Activated naive CD4-positive, alpha-beta T cell treated with anti-CD3 and anti-CD28 coated beads, Interleukin-2, amount 50 U/mL, for 72 hours (primary cell): ENCODE measurements around the gene POP4. TPM values are rescaled to one million over a fixed set of nuclear protein-coding genes. Genes with fewer than 3 reads are reported as not detected.
A peak's percentile ranks its signal among the peaks of the same experiment; 100 is the strongest.

Source experiments
- ATAC-seq, 2 donors: fragments of 150-1000 bp; cut with Tn5 transposase; 2 replicates each; pipeline ENCODE4 v1.10.0; 2021; ENCODE audit warnings: mild to moderate bottlenecking in 2 of 2, moderate library complexity in 2 of 2
- DNase-seq, 2 donors: peaks; one replicate each; pipeline ENCODE4 v3.0.0; 2021 to 2022; ENCODE audit warnings: low spot score in 2 of 2
- H3K27ac Mint-ChIP-seq, 2 donors: one replicate each; pipeline ENCODE4 v1.8.0; 2022; ENCODE audit warnings: mild to moderate bottlenecking in 2 of 2, mixed read lengths in 2 of 2
- H3K36me3 Mint-ChIP-seq, 2 donors: one replicate each; pipeline ENCODE4 v1.8.0; 2022; ENCODE audit warnings: mixed read lengths in 2 of 2
- H3K9me3 Mint-ChIP-seq, 2 donors: one replicate each; pipeline ENCODE4 v1.8.0; 2022; ENCODE audit warnings: mixed read lengths in 2 of 2
- total RNA-seq, 2 donors: library from RNA; stranded (reverse); gene quantifications; one replicate each; pipeline ENCODE4 v1.2.3, GENCODE V29; 2022

The POP4 gene
- total RNA-seq, 2 donors from 2014 or later = 83.7 to 90.7 TPM

- ATAC-seq (no peak), DNase-seq (no peak)
- no peak overlapping the region for H3K27ac Mint-ChIP-seq
- H3K36me3 Mint-ChIP-seq = no peaks in the 10 kb centered on the region
- no peaks in the 10 kb centered on the region for H3K9me3 Mint-ChIP-seq
Observed at GRCh38 chr19:29571181-29571580, 34.9 kb upstream of the POP4 start.

- H3K36me3 Mint-ChIP-seq = no peaks in the 10 kb centered on the region
- no peak for ATAC-seq
- no peak for DNase-seq
- H3K9me3 Mint-ChIP-seq = no peaks in the 10 kb centered on the region
- H3K27ac Mint-ChIP-seq = no peak overlapping the region
Observed at GRCh38 chr19:29573486-29573885, 32.6 kb upstream of the POP4 start.

GRCh38 chr19:29574510-29574909 is 31.6 kb upstream of the POP4 start:
- Mint-ChIP-seq H3K27ac (no peak overlapping the region), H3K9me3 (no peaks in the 10 kb centered on the region), H3K36me3 (no peaks in the 10 kb centered on the region)
- DNase-seq (no peak), ATAC-seq (no peak)

- H3K27ac Mint-ChIP-seq = peak overlapping the region in 1 of 2 donors; percentile 64
- peak; percentile 60 to 72 for ATAC-seq
- peaks cover 9% of the 10 kb centered on the region in 2 donors for H3K36me3 Mint-ChIP-seq
- H3K9me3 Mint-ChIP-seq = peaks cover 0 to 4% of the 10 kb centered on the region in 2 donors
- DNase-seq = no peak
Observed at GRCh38 chr19:29576046-29576606, 30.0 kb upstream of the POP4 start.

GRCh38 chr19:29576761-29577648 is 29.1 kb upstream of the POP4 start:
- H3K9me3 Mint-ChIP-seq = peaks cover 0 to 9% of the 10 kb centered on the region in 2 donors
- DNase-seq (no peak), ATAC-seq (peak; percentile 92 to 98)
- H3K36me3 Mint-ChIP-seq = peaks cover 13 to 15% of the 10 kb centered on the region in 2 donors
- peak overlapping the region in 1 of 2 donors; percentile 23 for H3K27ac Mint-ChIP-seq

GRCh38 chr19:29577649-29577963 is 28.5 kb upstream of the POP4 start:
- no peak for DNase-seq
- H3K36me3 Mint-ChIP-seq = peaks cover 13 to 15% of the 10 kb centered on the region in 2 donors
- no peak for ATAC-seq
- peaks cover 0 to 9% of the 10 kb centered on the region in 2 donors for H3K9me3 Mint-ChIP-seq
- peak overlapping the region in 1 of 2 donors; percentile 23 for H3K27ac Mint-ChIP-seq

GRCh38 chr19:29578349-29578748 is 27.7 kb upstream of the POP4 start:
- Mint-ChIP-seq H3K27ac (no peak overlapping the region), H3K9me3 (peaks cover 0 to 9% of the 10 kb centered on the region in 2 donors), H3K36me3 (peaks cover 13 to 15% of the 10 kb centered on the region in 2 donors)
- ATAC-seq = no peak
- DNase-seq = no peak

GRCh38 chr19:29579308-29579910 is 26.7 kb upstream of the POP4 start:
- DNase-seq = no peak
- Mint-ChIP-seq H3K9me3 (peaks cover 0 to 9% of the 10 kb centered on the region in 2 donors), H3K36me3 (peaks cover 13 to 15% of the 10 kb centered on the region in 2 donors), H3K27ac (peak overlapping the region in 1 of 2 donors; percentile 38)
- no peak for ATAC-seq

- Mint-ChIP-seq H3K9me3 (peaks cover 0 to 9% of the 10 kb centered on the region in 2 donors), H3K27ac (no peak overlapping the region), H3K36me3 (peaks cover 13 to 15% of the 10 kb centered on the region in 2 donors)
- DNase-seq (no peak), ATAC-seq (no peak)
Observed at GRCh38 chr19:29581398-29581797, 24.7 kb upstream of the POP4 start.

- DNase-seq (peak in 1 of 2 donors; percentile 46), ATAC-seq (peak in 1 of 2 donors; percentile 75)
- peaks cover 0 to 9% of the 10 kb centered on the region in 2 donors for H3K9me3 Mint-ChIP-seq
- peaks cover 13 to 15% of the 10 kb centered on the region in 2 donors for H3K36me3 Mint-ChIP-seq
- H3K27ac Mint-ChIP-seq = peak overlapping the region in 1 of 2 donors; percentile 88
Observed at GRCh38 chr19:29583196-29583999, 22.7 kb upstream of the POP4 start.

GRCh38 chr19:29586401-29586800 is 19.7 kb upstream of the POP4 start:
- DNase-seq = no peak
- ATAC-seq = no peak
- peaks cover 3 to 16% of the 10 kb centered on the region in 2 donors for H3K9me3 Mint-ChIP-seq
- peak overlapping the region; percentile 26 to 59 for H3K27ac Mint-ChIP-seq
- peaks cover 16 to 18% of the 10 kb centered on the region in 2 donors for H3K36me3 Mint-ChIP-seq

- Mint-ChIP-seq H3K27ac (peak overlapping the region; percentile 26 to 30), H3K36me3 (peaks cover 15% of the 10 kb centered on the region in 2 donors), H3K9me3 (peaks cover 3 to 13% of the 10 kb centered on the region in 2 donors)
- DNase-seq = peak in 1 of 2 donors; percentile 23
- ATAC-seq = no peak
Observed at GRCh38 chr19:29587059-29587458, 19.0 kb upstream of the POP4 start.

GRCh38 chr19:29587518-29587986 is 18.5 kb upstream of the POP4 start:
- Mint-ChIP-seq H3K9me3 (peaks cover 3 to 13% of the 10 kb centered on the region in 2 donors), H3K36me3 (peaks cover 15% of the 10 kb centered on the region in 2 donors), H3K27ac (peak overlapping the region; percentile 26 to 30)
- peak; percentile 67 to 69 for DNase-seq
- peak; percentile 95 to 100 for ATAC-seq

- peaks cover 15% of the 10 kb centered on the region in 2 donors for H3K36me3 Mint-ChIP-seq
- no peak for DNase-seq
- H3K27ac Mint-ChIP-seq = no peak overlapping the region
- H3K9me3 Mint-ChIP-seq = peaks cover 3 to 13% of the 10 kb centered on the region in 2 donors
- ATAC-seq = no peak
Observed at GRCh38 chr19:29588095-29588494, 18.0 kb upstream of the POP4 start.

- no peak overlapping the region for H3K27ac Mint-ChIP-seq
- no peak for ATAC-seq
- DNase-seq = no peak
- peaks cover 3 to 13% of the 10 kb centered on the region in 2 donors for H3K9me3 Mint-ChIP-seq
- peaks cover 15% of the 10 kb centered on the region in 2 donors for H3K36me3 Mint-ChIP-seq
Observed at GRCh38 chr19:29590278-29590677, 15.8 kb upstream of the POP4 start.

GRCh38 chr19:29591670-29592069 is 14.4 kb upstream of the POP4 start:
- Mint-ChIP-seq H3K36me3 (peaks cover 15% of the 10 kb centered on the region in 2 donors), H3K27ac (no peak overlapping the region), H3K9me3 (peaks cover 3 to 13% of the 10 kb centered on the region in 2 donors)
- no peak for DNase-seq
- no peak for ATAC-seq
